DMS79 (cell line): ENCODE measurements around the gene ABLIM1.

Experiments used
- DNase-seq: peaks from one replicate; lab custom pipeline; 2025; lab: John Stamatoyannopoulos, UW

Gene ABLIM1

GRCh38 chr10:114543456-114543855 lies 114.6 kb downstream of the ABLIM1 start:
- DNase-seq = no peak

GRCh38 chr10:114542373-114542772 lies 115.7 kb downstream of the ABLIM1 start:
- no peak for DNase-seq

GRCh38 chr10:114541797-114542160 lies 116.3 kb downstream of the ABLIM1 start:
- no peak for DNase-seq

- no peak for DNase-seq
These were observed 116.8 kb downstream of the ABLIM1 start for GRCh38 chr10:114541081-114541796.

GRCh38 chr10:114540236-114540635 lies 117.8 kb downstream of the ABLIM1 start:
- DNase-seq = no peak

GRCh38 chr10:114539623-114540022 lies 118.5 kb downstream of the ABLIM1 start:
- DNase-seq = no peak

- DNase-seq = no peak
These were observed 119.7 kb downstream of the ABLIM1 start for GRCh38 chr10:114538181-114538906.

- no peak for DNase-seq
These were observed 120.3 kb downstream of the ABLIM1 start for GRCh38 chr10:114537736-114538135.

- DNase-seq = no peak
These were observed 123.5 kb downstream of the ABLIM1 start for GRCh38 chr10:114534571-114534981.

GRCh38 chr10:114532226-114532625 lies 125.8 kb downstream of the ABLIM1 start:
- DNase-seq = no peak

- DNase-seq = peak; percentile 14
These were observed 131.4 kb downstream of the ABLIM1 start for GRCh38 chr10:114526504-114527238.

- DNase-seq = no peak
These were observed 132.0 kb downstream of the ABLIM1 start for GRCh38 chr10:114526126-114526503.

- DNase-seq = peak; percentile 76
These were observed 132.6 kb downstream of the ABLIM1 start for GRCh38 chr10:114525368-114525949.

GRCh38 chr10:114523876-114524275 lies 134.2 kb downstream of the ABLIM1 start:
- DNase-seq = no peak

GRCh38 chr10:114521255-114521654 lies 136.8 kb downstream of the ABLIM1 start:
- DNase-seq = no peak

GRCh38 chr10:114520453-114520852 lies 137.6 kb downstream of the ABLIM1 start:
- DNase-seq = no peak

- DNase-seq = no peak
These were observed 138.2 kb downstream of the ABLIM1 start for GRCh38 chr10:114519756-114520293.

- no peak for DNase-seq
These were observed 138.8 kb downstream of the ABLIM1 start for GRCh38 chr10:114519306-114519669.

GRCh38 chr10:114518401-114519305 lies 139.4 kb downstream of the ABLIM1 start:
- DNase-seq = no peak

GRCh38 chr10:114517368-114518250 lies 140.5 kb downstream of the ABLIM1 start:
- no peak for DNase-seq
